Brain microvascular endothelial cell (primary cell): Measurements from ENCODE around the gene PDE1C.

Experiments
- DNase-seq: peaks from one replicate; pipeline ENCODE4 v3.0.0-alpha.2; 2020
- H3K27ac ChIP-seq: fragments of 250-450 bp; sonication (Bioruptor Pico); 2 replicates; pipeline ENCODE4 v1.5.1; 2020; ENCODE audit warnings: mild to moderate bottlenecking, moderate library complexity
- H3K27me3 ChIP-seq: fragments of 250-450 bp; sonication (Bioruptor Pico); replicated peaks from 2 replicates; pipeline ENCODE4 v1.5.1; 2020; ENCODE audit warnings: mild to moderate bottlenecking
- H3K36me3 ChIP-seq: fragments of 250-450 bp; sonication (Bioruptor Pico); replicated peaks from 2 replicates; pipeline ENCODE4 v1.5.1; 2020; ENCODE audit warnings: mild to moderate bottlenecking
- H3K4me3 ChIP-seq: 2 replicates; pipeline ENCODE4 v1.5.1; 2011; ENCODE audit warnings: low read depth, mild to moderate bottlenecking, control low read depth, low read length, moderate library complexity
- CTCF ChIP-seq: IDR thresholded peaks from 2 replicates; pipeline ENCODE4 v1.5.1; 2011; ENCODE audit warnings: low read depth, mild to moderate bottlenecking, moderate library complexity, low read length, control low read depth, inconsistent platforms; ENCODE audit errors: missing control alignments
- in situ Hi-C: cut with HindIII; loops from 2 replicates; pipeline ENCODE4 v1.10.0; 2017; ENCODE audit warnings: low sequenced_read_pairs, low pct_ligation_motif_present

The PDE1C gene

GRCh38 chr7:32001948-32002347 lies 68.3 kb downstream of the PDE1C start:
- Histone ChIP-seq H3K27ac (no peak overlapping the region), H3K27me3 (no peaks in the 10 kb centered on the region), H3K36me3 (no peaks in the 10 kb centered on the region), H3K4me3 (no peak overlapping the region)
- TF ChIP-seq CTCF: no peak
- in situ Hi-C loops: no loop called here
- DNase-seq: no peak

GRCh38 chr7:31997423-31997822 lies 72.8 kb downstream of the PDE1C start:
- no peaks in the 10 kb centered on the region for H3K36me3 ChIP-seq

GRCh38 chr7:31995134-31995533 lies 75.1 kb downstream of the PDE1C start:
- no peak overlapping the region for H3K27ac ChIP-seq
- no peak for TF ChIP-seq CTCF
- in situ Hi-C loops: no loop called here
- DNase-seq: no peak
- H3K36me3 ChIP-seq: no peaks in the 10 kb centered on the region
- H3K27me3 ChIP-seq: no peaks in the 10 kb centered on the region
- H3K4me3 ChIP-seq: no peak overlapping the region

More at GRCh38 chr7:31997423-31997822, 72.8 kb downstream of the PDE1C start:
- in situ Hi-C loops: no loop called here
- Histone ChIP-seq H3K4me3 (no peak overlapping the region), H3K27ac (no peak overlapping the region), H3K27me3 (no peaks in the 10 kb centered on the region)
- TF ChIP-seq CTCF: no peak
- DNase-seq: no peak

GRCh38 chr7:31991846-31992245 lies 78.4 kb downstream of the PDE1C start:
- no peak for TF ChIP-seq CTCF
- no peaks in the 10 kb centered on the region for H3K36me3 ChIP-seq
- H3K27me3 ChIP-seq: no peaks in the 10 kb centered on the region
- peak; percentile 24 for DNase-seq
- in situ Hi-C loops: no loop called here
- no peak overlapping the region for H3K4me3 ChIP-seq
- H3K27ac ChIP-seq: no peak overlapping the region

- in situ Hi-C loops: no loop called here
- H3K4me3 ChIP-seq: no peak overlapping the region
- TF ChIP-seq CTCF: no peak
- DNase-seq: no peak
- no peaks in the 10 kb centered on the region for H3K27me3 ChIP-seq
- no peaks in the 10 kb centered on the region for H3K36me3 ChIP-seq
- H3K27ac ChIP-seq: no peak overlapping the region
Observed at GRCh38 chr7:31991406-31991805, 78.8 kb downstream of the PDE1C start.

- Histone ChIP-seq H3K36me3 (no peaks in the 10 kb centered on the region), H3K27me3 (no peaks in the 10 kb centered on the region), H3K27ac (no peak overlapping the region), H3K4me3 (no peak overlapping the region)
- in situ Hi-C loops: no loop called here
- TF ChIP-seq CTCF: no peak
- DNase-seq: no peak
Observed at GRCh38 chr7:31986878-31987518, 83.2 kb downstream of the PDE1C start.
